NOMO-1 treated with dmso at 0.1 percent for 144 hours (cell line): ENCODE data around the gene KIAA0825.

ENCODE experiments used
- DNase-seq: peaks from one replicate; lab custom pipeline; 2025; ENCODE audit not compliant: unreplicated experiment; lab: John Stamatoyannopoulos, UW

The KIAA0825 gene

GRCh38 chr5:94618493-94619328 lies at the start of gene KIAA0825, which contains the start of gene SLF1:
Gene KIAA0825, minus strand, starts transcription at chr5:94618604. Its CDS starts 81,478 bp downstream, at chr5:94537126.
Gene SLF1, plus strand, starts transcription at chr5:94618669. Its CDS starts 10,142 bp downstream, at chr5:94628811.
- peak; percentile 84 for DNase-seq

GRCh38 chr5:94667937-94668336 lies 49.5 kb upstream of the KIAA0825 start:
- DNase-seq = no peak

GRCh38 chr5:94661086-94661485 lies 42.7 kb upstream of the KIAA0825 start:
- no peak for DNase-seq

- DNase-seq = no peak
Measured at GRCh38 chr5:94660506-94660905, 42.1 kb upstream of the KIAA0825 start.

- no peak for DNase-seq
Measured at GRCh38 chr5:94658272-94658671, 39.9 kb upstream of the KIAA0825 start.

GRCh38 chr5:94649874-94650273 lies 31.5 kb upstream of the KIAA0825 start:
- no peak for DNase-seq

- no peak for DNase-seq
Measured at GRCh38 chr5:94646758-94647157, 28.4 kb upstream of the KIAA0825 start.

GRCh38 chr5:94645053-94645452 lies 26.6 kb upstream of the KIAA0825 start:
- no peak for DNase-seq

- DNase-seq = no peak
Measured at GRCh38 chr5:94640176-94640575, 21.8 kb upstream of the KIAA0825 start.

- DNase-seq = no peak
Measured at GRCh38 chr5:94632024-94632423, 13.6 kb upstream of the KIAA0825 start.

GRCh38 chr5:94627191-94627590 lies 8.8 kb upstream of the KIAA0825 start:
- DNase-seq = no peak

- no peak for DNase-seq
Measured at GRCh38 chr5:94623877-94624276, 5.5 kb upstream of the KIAA0825 start.

GRCh38 chr5:94623011-94623410 lies 4.6 kb upstream of the KIAA0825 start:
- DNase-seq = no peak

- DNase-seq = no peak
Measured at GRCh38 chr5:94621763-94622162, 3.4 kb upstream of the KIAA0825 start.

- DNase-seq = no peak
Measured at GRCh38 chr5:94620256-94620655, 1.9 kb upstream of the KIAA0825 start.

- peak; percentile 61 for DNase-seq
Measured at GRCh38 chr5:94618029-94618492, 343 bp downstream of the KIAA0825 start.

GRCh38 chr5:94615862-94616261 lies 2.5 kb downstream of the KIAA0825 start:
- DNase-seq = no peak

GRCh38 chr5:94614156-94614805 lies 4.1 kb downstream of the KIAA0825 start:
- DNase-seq = no peak

- DNase-seq = no peak
Measured at GRCh38 chr5:94613583-94613982, 4.8 kb downstream of the KIAA0825 start.

- DNase-seq = peak; percentile 19
Measured at GRCh38 chr5:94595281-94595840, 23.0 kb downstream of the KIAA0825 start.

- no peak for DNase-seq
Measured at GRCh38 chr5:94577466-94578245, 40.7 kb downstream of the KIAA0825 start.
